Stomach (tissue), 4 donors: ENCODE data around the gene CTRB1.

ENCODE experiments used
- POLR2A ChIP-seq, 4 donors: fragments of 450-650 bp; IDR thresholded peaks; one replicate each; pipeline ENCODE4 v1.6.1; 2016; ENCODE audit warnings: antibody characterized with exemption in 4 of 4, control low read depth in 2 of 4, mild to moderate bottlenecking in 1 of 4, moderate library complexity in 1 of 4
- TF ChIP-seq, protein P1 (sequence below), 7 experiments: fragments of 450-650 bp in 4 of 7; fragments of 200-600 bp in 3 of 7; sonication (generic) in 3 of 7; IDR thresholded peaks; one replicate each; pipeline ENCODE4 v1.5.1; 2016 to 2019; ENCODE audit warnings: antibody characterized with exemption in 7 of 7, control low read depth in 2 of 7, mild to moderate bottlenecking in 1 of 7

DNA sequence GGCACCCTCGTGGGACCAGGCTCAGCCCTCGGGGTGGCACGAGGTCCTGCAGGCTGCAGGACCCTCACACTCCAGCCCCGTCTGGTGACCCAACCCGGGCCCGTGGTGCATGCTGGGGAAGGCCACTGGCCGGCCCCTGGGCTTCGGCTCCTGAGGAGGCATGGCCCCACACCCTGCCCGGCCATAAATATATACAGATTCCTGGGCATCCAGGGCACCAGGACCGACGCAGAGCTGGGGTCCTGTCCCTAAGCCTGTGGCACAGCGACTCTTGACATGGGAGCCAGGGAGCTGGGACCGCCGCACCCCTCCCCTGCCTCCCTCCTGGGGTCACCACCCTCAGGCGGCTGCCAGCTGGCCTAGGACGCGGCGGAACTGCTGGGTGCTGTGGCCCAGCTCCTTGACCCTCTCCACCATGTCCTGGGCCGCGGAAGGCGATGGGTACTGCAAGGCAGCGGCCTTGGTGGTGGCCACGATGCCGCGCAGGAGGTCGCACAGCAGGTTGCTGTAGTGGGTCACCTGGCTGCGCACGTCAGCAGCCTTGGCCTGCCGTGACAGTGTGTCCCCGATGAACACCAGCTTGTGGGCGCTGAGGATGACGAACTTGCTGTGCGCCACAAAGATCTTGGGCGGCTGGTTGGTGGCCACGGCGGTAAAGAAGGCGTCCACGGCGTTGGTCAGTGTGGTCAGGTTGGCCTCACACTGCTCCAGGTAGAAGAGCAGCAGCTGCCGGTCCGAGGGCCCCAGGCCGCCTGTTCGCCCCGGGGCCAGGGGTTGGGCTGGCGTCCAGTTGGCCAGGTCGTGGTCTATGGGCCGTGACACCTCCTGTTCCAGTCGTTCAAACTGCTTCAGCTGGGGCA, 10.6 kb downstream of the CTRB1 start:
- TF ChIP-seq, protein P1, sequence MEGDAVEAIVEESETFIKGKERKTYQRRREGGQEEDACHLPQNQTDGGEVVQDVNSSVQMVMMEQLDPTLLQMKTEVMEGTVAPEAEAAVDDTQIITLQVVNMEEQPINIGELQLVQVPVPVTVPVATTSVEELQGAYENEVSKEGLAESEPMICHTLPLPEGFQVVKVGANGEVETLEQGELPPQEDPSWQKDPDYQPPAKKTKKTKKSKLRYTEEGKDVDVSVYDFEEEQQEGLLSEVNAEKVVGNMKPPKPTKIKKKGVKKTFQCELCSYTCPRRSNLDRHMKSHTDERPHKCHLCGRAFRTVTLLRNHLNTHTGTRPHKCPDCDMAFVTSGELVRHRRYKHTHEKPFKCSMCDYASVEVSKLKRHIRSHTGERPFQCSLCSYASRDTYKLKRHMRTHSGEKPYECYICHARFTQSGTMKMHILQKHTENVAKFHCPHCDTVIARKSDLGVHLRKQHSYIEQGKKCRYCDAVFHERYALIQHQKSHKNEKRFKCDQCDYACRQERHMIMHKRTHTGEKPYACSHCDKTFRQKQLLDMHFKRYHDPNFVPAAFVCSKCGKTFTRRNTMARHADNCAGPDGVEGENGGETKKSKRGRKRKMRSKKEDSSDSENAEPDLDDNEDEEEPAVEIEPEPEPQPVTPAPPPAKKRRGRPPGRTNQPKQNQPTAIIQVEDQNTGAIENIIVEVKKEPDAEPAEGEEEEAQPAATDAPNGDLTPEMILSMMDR (IDR thresholded peaks at IDR 0.05), result no peak
- no peak for TF ChIP-seq POLR2A (IDR thresholded peaks at IDR 0.05)
